Fibroblast of lung (primary cell): ENCODE measurements around the gene PROK2.

ENCODE experiments used
- EZH2 ChIP-seq: IDR thresholded peaks from 2 replicates; pipeline ENCODE4 v1.5.1; 2012; ENCODE audit warnings: low read length, control low read depth, mild to moderate bottlenecking; ENCODE audit errors: missing control alignments
- TF ChIP-seq, protein P1 (sequence below), 2 donors: IDR thresholded peaks in 1 of 2; conservative IDR thresholded peaks in 1 of 2; 1 replicate in 1 of 2; 2 replicates in 1 of 2; pipeline ENCODE4 v1.5.1; 2011 to 2012; ENCODE audit warnings: low read length in 2 of 2, control low read depth in 1 of 2, inconsistent platforms in 1 of 2, low read depth in 1 of 2, mild to moderate bottlenecking in 1 of 2

DNA sequence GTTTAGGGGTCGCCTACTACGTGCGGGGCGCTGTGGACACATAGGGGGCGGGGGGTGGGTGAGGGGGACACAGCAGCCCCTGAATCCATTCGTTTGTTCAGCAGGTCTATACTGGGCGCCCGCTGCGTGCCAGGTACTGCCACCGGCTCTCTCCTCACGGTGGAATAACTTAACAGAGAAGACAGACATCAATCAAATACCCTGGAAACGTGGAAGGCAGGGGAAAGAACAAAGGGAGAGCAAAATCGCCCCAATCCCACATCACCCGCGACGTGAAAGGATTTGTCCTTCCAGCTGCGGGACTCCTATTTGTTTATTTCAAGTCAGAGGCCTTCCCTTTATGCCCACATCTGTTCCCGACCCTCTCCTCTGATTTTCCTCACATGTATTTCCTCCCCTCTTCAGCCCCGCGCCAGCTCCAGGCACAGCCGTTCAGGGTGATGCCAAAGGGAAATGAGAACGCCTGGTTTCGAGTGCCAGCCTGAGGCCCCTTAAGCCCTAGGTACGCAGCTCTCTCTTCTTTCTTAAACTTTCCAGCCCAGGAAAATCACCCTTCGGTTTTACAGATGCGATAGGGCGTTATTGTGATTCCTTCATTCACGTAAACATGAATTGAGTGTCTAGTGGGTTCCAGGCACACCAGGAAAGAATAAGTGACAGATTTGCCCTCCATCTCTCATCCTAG is 726 bp upstream of the PROK2 start:
- TF ChIP-seq, protein P1, sequence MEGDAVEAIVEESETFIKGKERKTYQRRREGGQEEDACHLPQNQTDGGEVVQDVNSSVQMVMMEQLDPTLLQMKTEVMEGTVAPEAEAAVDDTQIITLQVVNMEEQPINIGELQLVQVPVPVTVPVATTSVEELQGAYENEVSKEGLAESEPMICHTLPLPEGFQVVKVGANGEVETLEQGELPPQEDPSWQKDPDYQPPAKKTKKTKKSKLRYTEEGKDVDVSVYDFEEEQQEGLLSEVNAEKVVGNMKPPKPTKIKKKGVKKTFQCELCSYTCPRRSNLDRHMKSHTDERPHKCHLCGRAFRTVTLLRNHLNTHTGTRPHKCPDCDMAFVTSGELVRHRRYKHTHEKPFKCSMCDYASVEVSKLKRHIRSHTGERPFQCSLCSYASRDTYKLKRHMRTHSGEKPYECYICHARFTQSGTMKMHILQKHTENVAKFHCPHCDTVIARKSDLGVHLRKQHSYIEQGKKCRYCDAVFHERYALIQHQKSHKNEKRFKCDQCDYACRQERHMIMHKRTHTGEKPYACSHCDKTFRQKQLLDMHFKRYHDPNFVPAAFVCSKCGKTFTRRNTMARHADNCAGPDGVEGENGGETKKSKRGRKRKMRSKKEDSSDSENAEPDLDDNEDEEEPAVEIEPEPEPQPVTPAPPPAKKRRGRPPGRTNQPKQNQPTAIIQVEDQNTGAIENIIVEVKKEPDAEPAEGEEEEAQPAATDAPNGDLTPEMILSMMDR (conservative IDR thresholded peaks at IDR 0.05 in 1 of 2, IDR thresholded peaks at IDR 0.05 in 1 of 2; ENCODE audit: low read depth in 1 of 2, low read length in 2 of 2) = no peak
- peak; percentile 98 for TF ChIP-seq EZH2
